Mesothelial cell of epicardium (in vitro differentiated cells): ENCODE results near the gene GLCCI1. TPM values are rescaled to one million over a fixed set of nuclear protein-coding genes. Genes with fewer than 3 reads are reported as not detected.

Source experiments
- DNase-seq, 2 experiments: peaks; one replicate each; pipeline ENCODE4 v3.0.0; 2021; ENCODE audit warnings: low spot score in 2 of 2; ENCODE audit not compliant: unreplicated experiment in 2 of 2
- H3K27ac Mint-ChIP-seq: 2 replicates; pipeline ENCODE4 v1.8.0; 2021; ENCODE audit warnings: mixed read lengths
- H3K27me3 Mint-ChIP-seq: 2 replicates; pipeline ENCODE4 v1.8.0; 2021; ENCODE audit warnings: low read depth, mixed read lengths
- H3K36me3 Mint-ChIP-seq: 2 replicates; pipeline ENCODE4 v1.8.0; 2021; ENCODE audit warnings: mixed read lengths
- H3K4me1 Mint-ChIP-seq: 2 replicates; pipeline ENCODE4 v1.8.0; 2021; ENCODE audit warnings: mixed read lengths
- H3K4me3 Mint-ChIP-seq: 2 replicates; pipeline ENCODE4 v1.8.0; 2021; ENCODE audit warnings: mild to moderate bottlenecking, moderate library complexity, mixed read lengths
- H3K9me3 Mint-ChIP-seq: 2 replicates; pipeline ENCODE4 v1.8.0; 2021; ENCODE audit warnings: mixed read lengths
- CTCF ChIP-seq: fragments of 200-600 bp; sonication (generic); IDR thresholded peaks from one replicate; pipeline ENCODE4 v1.5.0; 2021; ENCODE audit warnings: antibody characterized with exemption; ENCODE audit not compliant: unreplicated experiment
- total RNA-seq: library from RNA; stranded (reverse); gene quantifications from 3 replicates; pipeline ENCODE4 v1.2.1, GENCODE V29; 2021

GLCCI1 gene
- total RNA-seq, 1 donor from 2014 or later, result 30.2 TPM

GRCh38 chr7:7922684-7923385 is 45.8 kb upstream of the GLCCI1 start:
- DNase-seq, result no peak
- Mint-ChIP-seq H3K9me3 (no peaks in the 10 kb centered on the region), H3K4me1 (no peaks in the 10 kb centered on the region), H3K27ac (no peak overlapping the region), H3K27me3 (no peaks in the 10 kb centered on the region), H3K36me3 (no peaks in the 10 kb centered on the region), H3K4me3 (no peak overlapping the region)
- TF ChIP-seq CTCF, result no peak

GRCh38 chr7:7923818-7924217 is 44.8 kb upstream of the GLCCI1 start:
- DNase-seq, result no peak
- no peaks in the 10 kb centered on the region for H3K36me3 Mint-ChIP-seq
- H3K27ac Mint-ChIP-seq, result no peak overlapping the region
- no peak for TF ChIP-seq CTCF
- H3K9me3 Mint-ChIP-seq, result no peaks in the 10 kb centered on the region
- H3K4me1 Mint-ChIP-seq, result no peaks in the 10 kb centered on the region
- no peak overlapping the region for H3K4me3 Mint-ChIP-seq
- H3K27me3 Mint-ChIP-seq, result no peaks in the 10 kb centered on the region

GRCh38 chr7:7924303-7924702 is 44.3 kb upstream of the GLCCI1 start:
- Mint-ChIP-seq H3K4me3 (no peak overlapping the region), H3K9me3 (no peaks in the 10 kb centered on the region), H3K36me3 (no peaks in the 10 kb centered on the region), H3K27ac (no peak overlapping the region), H3K4me1 (no peaks in the 10 kb centered on the region), H3K27me3 (no peaks in the 10 kb centered on the region)
- DNase-seq, result no peak
- TF ChIP-seq CTCF, result no peak

- Mint-ChIP-seq H3K4me3 (no peak overlapping the region), H3K9me3 (no peaks in the 10 kb centered on the region), H3K27me3 (no peaks in the 10 kb centered on the region), H3K4me1 (no peaks in the 10 kb centered on the region), H3K27ac (no peak overlapping the region), H3K36me3 (no peaks in the 10 kb centered on the region)
- TF ChIP-seq CTCF, result no peak
- no peak for DNase-seq
Observed at GRCh38 chr7:7931626-7932025, 37.0 kb upstream of the GLCCI1 start.

GRCh38 chr7:7932553-7932952 is 36.0 kb upstream of the GLCCI1 start:
- no peaks in the 10 kb centered on the region for H3K9me3 Mint-ChIP-seq
- no peak for TF ChIP-seq CTCF

More at GRCh38 chr7:7932553-7932952, 36.0 kb upstream of the GLCCI1 start:
- H3K4me1 Mint-ChIP-seq, result no peaks in the 10 kb centered on the region
- no peak for DNase-seq
- H3K36me3 Mint-ChIP-seq, result no peaks in the 10 kb centered on the region
- no peaks in the 10 kb centered on the region for H3K27me3 Mint-ChIP-seq
- no peak overlapping the region for H3K4me3 Mint-ChIP-seq
- H3K27ac Mint-ChIP-seq, result no peak overlapping the region
